HepG2 (cell line): ENCODE data around the gene KDM4B. TPM values are rescaled to one million over a fixed set of nuclear protein-coding genes. Genes with fewer than 3 reads are reported as not detected.

Source experiments
- ATAC-seq: fragments of 200-7000 bp; cut with Tn5 transposase; 3 replicates; pipeline ENCODE4 v1.9.1; 2020; ENCODE audit warnings: mild to moderate bottlenecking, moderate library complexity
- BruUV-seq: library from RNA; stranded (reverse); fragments of 400-500 nt; replicated peaks from 2 replicates; lab custom pipeline; 2021; lab: Mats Ljungman, UMichigan
- CTCF ChIA-PET: fragments of 300-600 bp; formaldehyde crosslinking; extraction: SDS; loops from one replicate; lab custom pipeline; 2021; ENCODE audit warnings: low total read pairs, inconsistent platforms, low intra/inter-chr PET ratio; lab: Yijun Ruan, JAX
- POLR2A ChIA-PET: fragments of 350-600 bp; sonication (Branson Sonifier 250); formaldehyde crosslinking; loops from one replicate; lab custom pipeline; 2020; ENCODE audit warnings: antibody characterized with exemption, inconsistent platforms; lab: Yijun Ruan, JAX
- DNase-seq: peaks from one replicate; pipeline ENCODE4 v3.0.0-alpha.2; 2015; ENCODE audit warnings: low spot score
- FAIRE-seq: peaks from 3 replicates; lab custom pipeline; 2011; peaks lifted over from hg19 to GRCh38; lab: Jason Lieb, UNC
- H2AFZ ChIP-seq: one replicate; pipeline ENCODE4 v1.6.1; 2011; ENCODE audit warnings: low read length, inconsistent platforms
- H3K27ac ChIP-seq: fragments of 300-600 bp; 3 replicates; pipeline ENCODE4 v1.8.0; 2011; ENCODE audit warnings: mixed run types, mild to moderate bottlenecking, mixed read lengths, low read length, inconsistent platforms; ENCODE audit not compliant: insufficient read depth; ENCODE audit errors: extremely low read length
- H3K27me3 ChIP-seq, 2 experiments: fragments of 200-600 bp in 1 of 2; 2 replicates in 1 of 2; 3 replicates in 1 of 2; pipeline versions ENCODE4 v1.6.0 to v1.8.0; 2011; ENCODE audit warnings: low read length in 2 of 2, mild to moderate bottlenecking in 2 of 2, moderate library complexity in 2 of 2, inconsistent platforms in 1 of 2; ENCODE audit not compliant: insufficient read depth in 2 of 2, control insufficient read depth in 1 of 2
- H3K36me3 ChIP-seq, 2 experiments: fragments of 200-600 bp in 1 of 2; replicated peaks in 1 of 2; 2 replicates in 1 of 2; 3 replicates in 1 of 2; pipeline versions ENCODE4 v1.5.1 to v1.8.0; 2011; ENCODE audit warnings: low read length in 2 of 2, inconsistent platforms in 1 of 2; ENCODE audit not compliant: insufficient read depth in 2 of 2, control insufficient read depth in 1 of 2
- H3K4me1 ChIP-seq: 2 replicates; pipeline ENCODE4 v1.5.1; 2012; ENCODE audit warnings: low read length, inconsistent platforms; ENCODE audit not compliant: insufficient read depth
- H3K4me2 ChIP-seq: 2 replicates; pipeline ENCODE4 v1.6.0; 2011; ENCODE audit warnings: low read depth, low read length, inconsistent platforms
- H3K4me3 ChIP-seq, 3 experiments: fragments of 200-600 bp in 1 of 3; sonication (generic), shearing (Covaris generic) in 1 of 3; replicated peaks in 1 of 3; 2 replicates each; pipeline ENCODE4 v1.5.1; 2011 to 2016; ENCODE audit warnings: low read length in 3 of 3, inconsistent platforms in 2 of 3, low read depth in 2 of 3, mild to moderate bottlenecking in 2 of 3, control low read depth in 1 of 3, mixed read lengths in 1 of 3; ENCODE audit not compliant: insufficient read depth in 1 of 3
- H3K79me2 ChIP-seq: one replicate; pipeline ENCODE4 v1.6.1; 2011; ENCODE audit warnings: low read length, inconsistent platforms; ENCODE audit not compliant: insufficient read depth
- H3K9ac ChIP-seq: 2 replicates; pipeline ENCODE4 v1.6.0; 2011; ENCODE audit warnings: mild to moderate bottlenecking, low read depth, low read length, inconsistent platforms; ENCODE audit not compliant: insufficient read depth
- H3K9me3 ChIP-seq: 2 replicates; pipeline ENCODE4 v1.5.1; 2012; ENCODE audit warnings: mild to moderate bottlenecking, low read length
- H4K20me1 ChIP-seq: 2 replicates; pipeline ENCODE4 v1.6.0; 2011; ENCODE audit warnings: inconsistent platforms, mild to moderate bottlenecking, low read length, moderate library complexity; ENCODE audit not compliant: insufficient read depth
- AGO2 ChIP-seq: fragments of 200-400 bp; formaldehyde crosslinking; optimal IDR thresholded peaks from 2 replicates; pipeline ENCODE3; 2017; ENCODE audit warnings: mild to moderate bottlenecking, low read depth, low read length, moderate library complexity
- AHR ChIP-seq: IDR thresholded peaks from 2 replicates; pipeline ENCODE4 v1.6.1; 2018; ENCODE audit warnings: missing genetic modification reagents, missing compliant biosample characterization
- FOXJ3 ChIP-seq: sonication (generic); formaldehyde crosslinking; IDR thresholded peaks from 2 replicates; pipeline ENCODE4 v1.4.0; 2020; ENCODE audit warnings: missing genetic modification reagents, mild to moderate bottlenecking, borderline replicate concordance
- FOXK2 ChIP-seq: fragments of 450-650 bp; IDR thresholded peaks from 2 replicates; pipeline ENCODE4 v1.6.1; 2016
- MZF1 ChIP-seq: sonication (generic); formaldehyde crosslinking; IDR thresholded peaks from 2 replicates; pipeline ENCODE4 v1.8.1; 2023; ENCODE audit warnings: mild to moderate bottlenecking, missing genetic modification reagents, borderline replicate concordance
- RAD21 ChIP-seq: fragments of 450-650 bp; formaldehyde crosslinking; IDR thresholded peaks from 2 replicates; pipeline ENCODE4 v1.5.0; 2020; ENCODE audit warnings: mild to moderate bottlenecking
- RCOR2 ChIP-seq: IDR thresholded peaks from 2 replicates; pipeline ENCODE4 v1.6.1; 2016; ENCODE audit warnings: missing biosample characterization, missing genetic modification reagents
- SMARCC2 ChIP-seq: fragments of 450-650 bp; IDR thresholded peaks from 2 replicates; pipeline ENCODE4 v1.6.1; 2017; ENCODE audit warnings: antibody characterized with exemption, mild to moderate bottlenecking
- SP4 ChIP-seq: sonication (generic); formaldehyde crosslinking; IDR thresholded peaks from 2 replicates; pipeline ENCODE4 v1.8.1; 2023; ENCODE audit warnings: mild to moderate bottlenecking, missing genetic modification reagents
- ZKSCAN5 ChIP-seq: sonication (generic); formaldehyde crosslinking; IDR thresholded peaks from 2 replicates; pipeline ENCODE4 v1.5.1; 2020; ENCODE audit warnings: mild to moderate bottlenecking, missing genetic modification reagents
- ZNF20 ChIP-seq: sonication (generic); formaldehyde crosslinking; IDR thresholded peaks from 2 replicates; pipeline ENCODE4 v1.4.0; 2020; ENCODE audit warnings: mild to moderate bottlenecking, moderate library complexity, missing genetic modification reagents
- ZNF317 ChIP-seq: sonication (generic); formaldehyde crosslinking; IDR thresholded peaks from 2 replicates; pipeline ENCODE4 v1.5.0; 2020; ENCODE audit warnings: mild to moderate bottlenecking, missing genetic modification reagents
- ZNF496 ChIP-seq: sonication (generic); formaldehyde crosslinking; IDR thresholded peaks from 2 replicates; pipeline ENCODE4 v1.8.1; 2023; ENCODE audit warnings: mild to moderate bottlenecking, moderate library complexity, missing genetic modification reagents; ENCODE audit not compliant: insufficient replicate concordance
- WGBS: methylation state at CpG from one replicate; pipeline ENCODE4 v1.1.6; 2017; ENCODE audit warnings: low lambda C conversion rate; 5-methylcytosine and 5-hydroxymethylcytosine counted together
- in situ Hi-C: cut with HindIII; loops from 2 replicates; pipeline ENCODE4 v1.10.0; 2017; ENCODE audit warnings: low pct_unique_long_range_greater_than_20kb; ENCODE audit not compliant: extremely low pct_ligation_motif_present
- intact Hi-C: fragments of 100-400 bp; cut with micrococcal nuclease; formaldehyde crosslinking; loops from one replicate; pipeline ENCODE4 v1.10.0; 2022; ENCODE audit not compliant: unreplicated experiment
- polyA plus RNA-seq, 8 experiments: library from polyadenylated mRNA; depleted of rRNA in 3 of 8; stranded (reverse) in 7 of 8; unstranded in 1 of 8; fragments of >200 nt; fragmentation: Illumina TruSeq in 4 of 8; extraction: Trizol in 4 of 8; gene quantifications; 2 replicates each; pipeline versions ENCODE4 v1.2.1 to v1.2.3, GENCODE V29; 2011 to 2016; ENCODE audit warnings: low read depth in 4 of 8, missing spikeins in 1 of 8, mixed read lengths in 1 of 8; ENCODE audit not compliant: insufficient read depth in 1 of 8
- total RNA-seq, 5 experiments: library from RNA; depleted of rRNA; stranded (reverse); fragments of >200 nt; fragmentation: Illumina TruSeq; extraction: Trizol; gene quantifications; 2 replicates each; pipeline ENCODE4 v1.2.3, GENCODE V29; 2016; ENCODE audit warnings: low read depth in 1 of 5

Gene KDM4B
- total and polyA plus RNA-seq, 2 of the 13 experiments (the other 11 are each of a cell fraction or from before 2014, with no cell fraction given): 4.9 to 14.6 TPM

DNA sequence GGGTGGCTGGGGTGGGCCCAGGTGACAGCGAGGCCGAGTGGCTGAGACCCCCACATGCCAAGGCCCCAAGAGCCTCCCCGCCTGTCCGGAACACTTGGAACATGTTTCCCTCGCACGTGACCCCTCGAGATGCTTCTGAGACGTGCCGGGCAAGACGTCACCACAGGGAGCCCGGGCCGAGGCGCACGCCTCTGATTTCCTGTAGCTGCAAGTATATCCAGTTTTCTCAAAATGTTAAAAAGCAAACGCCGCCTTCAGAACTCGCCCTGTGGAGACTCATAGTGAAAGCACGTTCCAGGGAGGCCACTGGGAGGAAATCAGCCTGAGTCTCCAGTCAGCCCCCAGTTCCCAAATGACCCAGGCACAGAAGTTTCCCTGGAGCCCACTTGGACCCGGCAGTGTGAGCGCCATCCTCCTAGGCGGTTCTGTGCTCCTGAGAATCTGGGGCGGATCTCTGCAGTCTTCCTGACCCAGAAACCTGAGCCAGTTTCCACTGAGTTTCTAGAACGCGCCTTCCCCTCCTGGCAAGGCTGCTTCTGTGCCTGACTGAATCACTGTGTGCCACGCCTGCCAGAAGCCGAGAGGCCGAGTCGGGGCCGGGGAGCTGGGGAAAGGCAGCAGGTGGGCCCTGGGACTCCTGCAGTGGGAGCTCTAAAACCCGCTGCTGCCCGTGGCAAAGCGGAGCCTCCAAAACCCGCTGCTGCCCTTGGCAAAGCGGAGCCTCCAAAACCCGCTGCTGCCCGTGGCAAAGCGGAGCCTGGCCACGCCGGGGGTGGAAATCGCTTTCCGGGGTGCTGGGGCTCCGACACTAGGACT lies 179.3 kb downstream of the KDM4B start (continued):
- TF ChIP-seq ZNF20 (CRISPR knock-in tag) (no peak), FOXK2 (no peak), ZKSCAN5 (CRISPR knock-in tag) (no peak), SMARCC2 (no peak), RCOR2 (CRISPR knock-in tag) (no peak), RAD21 (no peak), FOXJ3 (CRISPR knock-in tag) (no peak), ZNF317 (CRISPR knock-in tag) (no peak), SP4 (CRISPR knock-in tag) (no peak), ZNF496 (CRISPR knock-in tag) (no peak), AHR (CRISPR knock-in tag) (no peak)

DNA sequence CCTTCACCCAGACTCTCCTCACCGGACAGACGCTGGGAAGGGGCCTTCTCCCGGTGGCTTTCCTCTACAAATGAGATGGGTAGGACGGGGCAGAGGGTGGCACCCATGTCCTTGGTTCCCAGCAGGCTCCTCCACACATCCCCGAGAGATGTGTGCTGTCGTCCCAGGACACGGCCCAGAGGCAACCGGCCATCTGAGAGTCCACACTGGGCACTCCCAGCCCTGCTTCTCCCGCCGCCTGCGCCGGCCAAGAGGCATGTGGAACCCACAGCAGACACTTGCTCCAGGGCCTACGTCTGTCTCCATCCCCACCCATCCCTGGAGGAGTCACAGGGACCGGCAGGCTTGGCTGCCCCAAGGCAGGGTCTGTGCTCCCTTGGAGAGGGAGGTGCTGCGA lies 179.9 kb downstream of the KDM4B start:
- no peak for FAIRE-seq
- 80% methylated on average over 1 of the region's 15 CpGs for WGBS
- CTCF ChIA-PET: no interaction called here
- Histone ChIP-seq H3K4me3 (no peak overlapping the region), H3K27me3 (no peaks in the 10 kb centered on the region), H3K36me3 (peaks cover 12 to 17% of the 10 kb centered on the region in 2 experiments; a peak in 3 of 5 replicates), H3K4me2 (no peak overlapping the region), H3K4me1 (peaks cover 3% of the 10 kb centered on the region)
- no TSS peak for BruUV-seq
- TF ChIP-seq AGO2 (peak; percentile 71), MZF1 (CRISPR knock-in tag) (no peak)
- TF ChIP-seq, all 625 proteins: peak for 1
- DNase-seq (no peak), ATAC-seq (no peak)
- Histone ChIP-seq H3K9ac (no peak overlapping the region), H2AFZ (no peak overlapping the region), H3K79me2 (no peaks in the 10 kb centered on the region), H4K20me1 (no peaks in the 10 kb centered on the region), H3K9me3 (no peaks in the 10 kb centered on the region), H3K27ac (no peak overlapping the region)
- POLR2A ChIA-PET: no interaction called here
- in situ Hi-C loops: no loop called here
- intact Hi-C loops: no loop called here
